ENCODE results near the gene NFYA. TPM values are rescaled to one million over a fixed set of nuclear protein-coding genes. Genes with fewer than 3 reads are reported as not detected.

NFYA gene
- total RNA-seq, 1 experiment from 2014 or later, result 34.7 TPM

DNA sequence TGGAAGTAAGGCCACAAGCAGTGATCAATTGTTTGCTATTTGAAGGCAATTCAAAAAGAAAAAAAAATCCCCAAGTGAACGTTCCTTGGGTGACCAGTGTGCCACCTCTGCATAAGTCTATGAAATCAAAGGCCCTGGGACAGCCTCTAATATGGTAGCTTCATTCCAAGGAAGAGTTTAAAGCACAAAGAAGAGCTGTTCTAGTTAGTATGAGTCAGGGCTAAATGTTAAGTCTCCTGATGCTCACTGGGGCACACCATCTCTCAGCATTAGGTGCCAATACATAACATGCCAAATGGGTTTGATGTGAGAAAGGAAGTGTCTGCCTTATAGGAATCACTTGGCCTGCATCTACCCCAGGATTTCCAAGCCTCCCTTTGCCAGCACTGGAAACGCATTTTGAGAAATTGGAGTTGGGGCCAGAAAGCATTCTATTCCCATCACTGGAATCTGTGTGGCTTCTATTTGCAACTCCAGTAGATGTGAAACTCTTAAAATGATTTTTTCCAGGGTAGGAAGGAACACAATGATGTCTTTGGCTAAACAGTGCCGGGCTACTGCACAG lies 46.7 kb upstream of the NFYA start:
- H3K9me3 ChIP-seq (ENCODE audit: control insufficient read depth, insufficient read depth, low read depth, low read length), result no peaks in the 10 kb centered on the region
- CTCF ChIA-PET, result interaction anchor here (0.6 kb wide), 1 partner anchor 131 kb away, joined by 3 read pairs; no protein-coding TSS in a partner anchor
- no peaks in the 10 kb centered on the region for H3K36me3 ChIP-seq (ENCODE audit: control insufficient read depth, insufficient read depth, low read length)
- H3K27me3 ChIP-seq (ENCODE audit: control insufficient read depth, insufficient read depth, low read length), result no peaks in the 10 kb centered on the region
- DNase-seq (ENCODE audit: low read depth, low spot score) (no peak), ATAC-seq (no peak)
- BruUV-seq (replicated peaks), result no TSS peak
- POLR2A ChIA-PET, result no interaction called here
- H3K27ac ChIP-seq (ENCODE audit: low read length), result peak overlapping the region; percentile 91
- intact Hi-C loops (cut with micrococcal nuclease; ENCODE audit: unreplicated experiment), result no loop called here
- no peak overlapping the region for H3K4me3 ChIP-seq (ENCODE audit: low read depth in 2 of 2, low read length in 2 of 2)
- TF ChIP-seq POLR2AphosphoS5 (IDR thresholded peaks at IDR 0.05; ENCODE audit: low read depth, low read length) (no peak), TCF7L2 (IDR thresholded peaks at IDR 0.05; ENCODE audit: low read depth, low read length) (no peak)
- TF ChIP-seq, protein P1, sequence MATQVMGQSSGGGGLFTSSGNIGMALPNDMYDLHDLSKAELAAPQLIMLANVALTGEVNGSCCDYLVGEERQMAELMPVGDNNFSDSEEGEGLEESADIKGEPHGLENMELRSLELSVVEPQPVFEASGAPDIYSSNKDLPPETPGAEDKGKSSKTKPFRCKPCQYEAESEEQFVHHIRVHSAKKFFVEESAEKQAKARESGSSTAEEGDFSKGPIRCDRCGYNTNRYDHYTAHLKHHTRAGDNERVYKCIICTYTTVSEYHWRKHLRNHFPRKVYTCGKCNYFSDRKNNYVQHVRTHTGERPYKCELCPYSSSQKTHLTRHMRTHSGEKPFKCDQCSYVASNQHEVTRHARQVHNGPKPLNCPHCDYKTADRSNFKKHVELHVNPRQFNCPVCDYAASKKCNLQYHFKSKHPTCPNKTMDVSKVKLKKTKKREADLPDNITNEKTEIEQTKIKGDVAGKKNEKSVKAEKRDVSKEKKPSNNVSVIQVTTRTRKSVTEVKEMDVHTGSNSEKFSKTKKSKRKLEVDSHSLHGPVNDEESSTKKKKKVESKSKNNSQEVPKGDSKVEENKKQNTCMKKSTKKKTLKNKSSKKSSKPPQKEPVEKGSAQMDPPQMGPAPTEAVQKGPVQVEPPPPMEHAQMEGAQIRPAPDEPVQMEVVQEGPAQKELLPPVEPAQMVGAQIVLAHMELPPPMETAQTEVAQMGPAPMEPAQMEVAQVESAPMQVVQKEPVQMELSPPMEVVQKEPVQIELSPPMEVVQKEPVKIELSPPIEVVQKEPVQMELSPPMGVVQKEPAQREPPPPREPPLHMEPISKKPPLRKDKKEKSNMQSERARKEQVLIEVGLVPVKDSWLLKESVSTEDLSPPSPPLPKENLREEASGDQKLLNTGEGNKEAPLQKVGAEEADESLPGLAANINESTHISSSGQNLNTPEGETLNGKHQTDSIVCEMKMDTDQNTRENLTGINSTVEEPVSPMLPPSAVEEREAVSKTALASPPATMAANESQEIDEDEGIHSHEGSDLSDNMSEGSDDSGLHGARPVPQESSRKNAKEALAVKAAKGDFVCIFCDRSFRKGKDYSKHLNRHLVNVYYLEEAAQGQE (IDR thresholded peaks at IDR 0.05; ENCODE audit: insufficient read depth in 1 of 2, low read depth in 2 of 2, low read length in 1 of 2), result no peak
- H3K4me1 ChIP-seq (ENCODE audit: control insufficient read depth, insufficient read depth, low read length), result peaks cover 34% of the 10 kb centered on the region
- in situ Hi-C loops (cut with HindIII; ENCODE audit: low pct_unique_long_range_greater_than_20kb, low sequenced_read_pairs), result no loop called here

- intact Hi-C loops (cut with micrococcal nuclease; ENCODE audit: unreplicated experiment) (loop anchor here (1.0 kb wide), 1 partner anchor 132 kb away; no protein-coding TSS in a partner anchor), in situ Hi-C loops (cut with HindIII; ENCODE audit: low pct_unique_long_range_greater_than_20kb, low sequenced_read_pairs) (no loop called here)
- no peaks in the 10 kb centered on the region for H3K27me3 ChIP-seq (ENCODE audit: control insufficient read depth, insufficient read depth, low read length)
- ChIA-PET CTCF (interaction anchor here (0.7 to 1.1 kb wide), 3 partner anchors 30 to 130 kb away, joined by 3 to 4 read pairs (median 3); no protein-coding TSS in a partner anchor), POLR2A (no interaction called here)
- DNase-seq (ENCODE audit: low read depth, low spot score) (no peak), ATAC-seq (no peak)
- H3K36me3 ChIP-seq (ENCODE audit: control insufficient read depth, insufficient read depth, low read length), result no peaks in the 10 kb centered on the region
- BruUV-seq (replicated peaks), result no TSS peak
- H3K4me3 ChIP-seq (ENCODE audit: low read depth in 2 of 2, low read length in 2 of 2), result peak overlapping the region; percentile 14 to 55; a peak in 3 of 4 replicates
- H3K27ac ChIP-seq (ENCODE audit: low read length), result peak overlapping the region; percentile 91
- H3K4me1 ChIP-seq (ENCODE audit: control insufficient read depth, insufficient read depth, low read length), result peaks cover 26% of the 10 kb centered on the region
- no peak for TF ChIP-seq SIN3A (IDR thresholded peaks at IDR 0.05; ENCODE audit: borderline replicate concordance, insufficient read depth, low read depth, low read length)
- TF ChIP-seq CTCF (IDR thresholded peaks at IDR 0.05), result no peak
- no peak; the same call in 1 of the 2 replicates for TF ChIP-seq TCF7L2 (IDR thresholded peaks at IDR 0.05; ENCODE audit: low read depth, low read length)
- TF ChIP-seq POLR2AphosphoS5 (IDR thresholded peaks at IDR 0.05; ENCODE audit: low read depth, low read length), result no peak
- TF ChIP-seq, protein P1 (IDR thresholded peaks at IDR 0.05; ENCODE audit: insufficient read depth in 1 of 2, low read depth in 2 of 2, low read length in 1 of 2), result no peak
- no peaks in the 10 kb centered on the region for H3K9me3 ChIP-seq (ENCODE audit: control insufficient read depth, insufficient read depth, low read depth, low read length)
Observed at GRCh38 chr6:41027241-41027640, 45.5 kb upstream of the NFYA start.

Measured in Panc1 (cell line).